Activated gamma-delta T cell treated with anti-CD3 and anti-CD28 coated beads, Interleukin-2, amount 50 U/mL, for 16 hours (primary cell): ENCODE measurements around the gene URB1.
"Not testable (repeated sequence)": the region's sequence is repeated elsewhere in the genome, so short reads cannot be mapped to it uniquely, and the experiment has no call there.

Source experiments
- DNase-seq: peaks from one replicate; pipeline ENCODE4 v3.0.0-alpha.2; 2020; ENCODE audit warnings: low read depth

URB1 gene

DNA sequence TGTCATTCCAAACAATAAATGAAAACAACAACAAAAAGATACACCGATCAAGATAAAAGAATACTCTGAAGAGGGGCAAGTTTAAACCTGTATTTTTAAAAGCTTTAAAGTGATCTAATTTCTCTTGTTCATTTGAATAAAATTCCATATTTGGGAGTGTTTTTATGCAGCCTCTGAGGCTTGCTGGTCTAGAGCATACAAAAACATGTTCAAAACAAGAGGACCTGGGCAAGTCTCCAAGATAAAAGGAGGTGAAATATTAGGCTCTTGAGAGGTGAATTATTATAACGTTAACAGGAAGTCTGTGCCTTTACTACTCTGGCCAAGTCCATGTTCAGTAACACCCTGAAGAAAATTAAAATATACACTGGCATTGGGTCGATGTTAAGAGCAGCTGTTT is 20.1 kb downstream of the URB1 start:
- DNase-seq, result no peak

DNA sequence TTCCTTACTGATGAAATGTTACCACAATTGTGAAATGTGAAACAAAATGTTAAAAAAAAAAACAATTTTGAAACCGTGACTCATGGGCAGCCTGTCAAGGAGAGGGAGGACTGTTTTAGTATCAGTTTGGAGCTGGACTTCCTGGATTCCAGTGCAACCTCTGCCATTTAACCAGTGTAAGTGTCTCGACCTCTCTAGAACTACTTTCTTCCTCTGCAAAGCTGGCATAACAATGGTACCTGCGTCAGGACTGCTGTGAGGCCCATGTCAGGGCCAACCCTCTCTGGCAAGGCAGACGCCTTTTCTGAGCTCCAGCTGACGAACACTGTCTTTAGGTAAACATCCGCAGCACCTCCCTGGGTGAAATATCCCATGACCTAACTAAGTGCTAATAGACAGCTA is 20.9 kb downstream of the URB1 start:
- no peak for DNase-seq

DNA sequence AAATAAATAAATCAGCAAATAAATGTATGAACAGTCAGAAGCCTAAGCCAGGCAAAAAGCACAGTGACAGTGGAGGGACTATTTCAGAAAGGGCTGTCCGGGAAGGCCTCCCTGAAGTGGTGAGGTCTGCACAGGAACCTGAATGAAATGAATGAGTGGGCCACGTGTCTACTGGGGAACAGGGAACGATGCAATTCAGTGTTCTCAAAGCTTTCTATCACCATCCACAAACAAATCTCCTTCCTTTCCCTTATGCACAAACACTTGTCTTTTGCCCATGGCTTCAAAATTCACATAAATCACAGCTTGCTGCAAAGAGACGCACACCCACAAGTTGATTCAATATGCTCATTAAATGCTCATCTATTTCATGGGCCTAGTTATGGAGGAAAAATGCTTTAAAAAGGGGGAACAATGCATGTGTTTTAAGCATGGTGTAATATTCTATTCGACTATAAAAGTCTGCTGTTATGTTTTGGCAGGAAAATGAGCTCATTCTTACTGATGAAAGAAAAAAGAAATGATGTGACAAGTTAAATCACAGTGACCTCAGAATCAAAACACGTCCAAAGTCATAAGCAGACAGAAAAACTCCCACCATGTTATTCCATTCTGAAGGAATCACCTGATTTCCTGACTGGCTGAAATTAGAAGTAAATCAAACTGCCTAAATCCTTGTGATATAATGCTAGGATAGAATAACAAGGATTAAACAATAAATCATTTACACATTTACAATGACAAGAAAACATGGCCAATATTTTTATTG is 21.6 kb downstream of the URB1 start:
- no peak for DNase-seq

DNA sequence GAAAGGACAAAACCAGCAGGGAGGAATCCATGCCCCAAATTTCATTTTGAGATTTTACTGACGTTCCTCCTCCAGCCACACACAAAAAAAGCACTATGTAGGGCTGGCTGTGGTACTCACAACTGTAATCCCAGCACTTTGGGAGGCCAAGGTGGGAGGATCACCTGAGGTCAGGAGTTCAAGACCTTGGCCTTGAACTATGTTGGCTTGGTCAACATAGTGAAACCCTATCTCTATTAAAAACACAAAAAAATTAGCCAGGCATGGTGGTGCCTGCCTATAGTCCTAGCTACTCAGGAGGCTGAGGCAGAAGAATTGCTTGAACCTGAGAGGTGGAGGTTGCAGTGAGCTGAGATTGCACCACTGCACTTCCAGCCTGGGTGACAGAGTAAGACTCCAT is 23.9 kb downstream of the URB1 start:
- not testable (repeated sequence) for DNase-seq

DNA sequence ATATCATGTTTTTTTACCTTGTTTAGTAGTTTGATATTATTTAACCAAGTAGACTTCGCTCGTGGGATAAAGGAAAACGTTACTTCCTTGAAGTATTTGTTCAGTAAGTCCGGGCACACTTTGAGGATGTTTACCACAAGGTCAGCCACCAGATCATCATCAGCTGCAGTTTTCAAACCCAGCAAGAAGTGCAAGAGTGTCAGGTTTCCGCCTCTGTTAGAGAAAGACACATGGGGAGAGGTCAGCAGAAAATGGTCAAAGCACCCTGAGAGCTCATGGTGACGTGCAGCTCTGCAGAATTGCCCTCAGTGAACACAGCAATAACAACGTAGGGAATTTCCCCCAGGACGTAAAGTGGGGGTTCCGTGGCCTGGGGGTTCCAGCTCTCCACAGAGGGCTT is 24.4 kb downstream of the URB1 start:
- DNase-seq, result no peak

DNA sequence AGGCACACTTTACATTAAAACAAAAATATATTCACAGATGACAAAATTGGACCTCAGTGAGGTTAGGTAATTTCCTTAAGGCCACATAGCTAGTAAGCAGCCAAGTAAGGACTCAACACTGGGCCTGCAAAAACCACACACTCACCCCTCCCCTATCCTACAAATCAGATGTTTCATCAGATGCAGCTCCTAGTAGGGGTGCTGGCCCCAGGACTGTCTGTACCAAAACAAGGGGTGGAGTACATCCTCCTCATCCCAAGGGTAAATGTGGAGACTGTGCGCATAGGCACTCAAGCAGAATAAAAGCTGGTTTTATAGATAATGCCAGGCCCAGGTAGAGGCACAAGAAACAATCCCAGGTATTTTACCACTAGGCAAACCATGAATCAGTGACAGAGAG is 25.7 kb downstream of the URB1 start:
- no peak for DNase-seq

DNA sequence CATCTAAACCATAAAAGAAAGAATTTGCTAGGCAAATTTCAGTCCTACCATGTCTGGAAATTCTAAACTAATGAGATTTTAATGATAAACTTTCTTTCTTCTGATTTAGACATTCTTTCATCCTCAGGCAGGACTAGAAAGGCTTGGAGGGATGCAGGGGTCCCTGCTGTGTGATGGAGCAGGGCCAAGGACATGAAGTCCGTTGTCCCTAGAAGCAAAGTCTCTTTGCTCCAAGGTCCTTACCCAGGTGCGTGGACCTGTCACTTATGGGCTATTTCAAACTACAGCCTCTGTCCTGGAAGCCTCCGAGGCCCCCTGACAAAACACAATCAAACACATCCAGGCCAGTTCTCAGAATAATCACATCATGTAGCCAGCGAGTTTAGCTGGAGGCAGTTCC is 26.6 kb downstream of the URB1 start:
- no peak for DNase-seq

DNA sequence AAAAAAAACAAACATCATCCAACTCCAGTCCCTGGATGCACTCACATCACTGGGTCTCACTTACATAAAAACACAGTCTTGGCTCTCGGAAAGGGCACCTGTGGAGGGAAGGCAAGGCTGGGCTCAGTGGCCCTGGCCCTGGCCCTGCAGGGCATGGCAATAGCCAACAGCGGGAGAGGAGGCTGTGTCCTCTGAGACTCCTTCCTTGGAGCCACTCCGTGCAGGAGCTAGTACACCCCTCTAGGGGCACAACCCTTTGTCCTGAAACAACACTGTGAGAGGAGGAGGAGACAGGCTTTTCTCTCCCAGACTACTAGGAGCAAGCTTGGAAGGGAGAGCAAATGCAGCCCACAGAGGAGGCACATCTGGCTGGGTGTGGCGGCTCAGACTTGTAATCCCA is 28.0 kb downstream of the URB1 start:
- no peak for DNase-seq

DNA sequence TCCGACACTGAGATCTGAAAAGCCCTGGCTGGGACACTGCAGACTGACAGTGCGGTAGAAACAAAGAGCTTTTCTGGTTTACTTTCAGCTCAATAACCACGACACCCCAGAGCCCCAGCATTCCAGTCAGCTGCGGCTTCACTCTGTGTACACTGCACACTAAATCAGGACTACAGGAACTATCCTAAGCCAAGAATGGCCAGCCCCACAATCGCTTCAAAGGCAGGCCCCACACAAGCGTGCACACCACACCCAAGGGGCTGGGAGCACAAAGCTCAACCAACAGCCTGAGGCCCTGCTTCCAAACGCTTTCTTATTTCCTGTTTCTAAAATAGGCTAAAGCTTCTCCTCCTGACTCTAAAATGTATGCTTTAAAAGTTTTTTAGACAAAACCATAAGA is 28.4 kb downstream of the URB1 start:
- DNase-seq, result no peak

DNA sequence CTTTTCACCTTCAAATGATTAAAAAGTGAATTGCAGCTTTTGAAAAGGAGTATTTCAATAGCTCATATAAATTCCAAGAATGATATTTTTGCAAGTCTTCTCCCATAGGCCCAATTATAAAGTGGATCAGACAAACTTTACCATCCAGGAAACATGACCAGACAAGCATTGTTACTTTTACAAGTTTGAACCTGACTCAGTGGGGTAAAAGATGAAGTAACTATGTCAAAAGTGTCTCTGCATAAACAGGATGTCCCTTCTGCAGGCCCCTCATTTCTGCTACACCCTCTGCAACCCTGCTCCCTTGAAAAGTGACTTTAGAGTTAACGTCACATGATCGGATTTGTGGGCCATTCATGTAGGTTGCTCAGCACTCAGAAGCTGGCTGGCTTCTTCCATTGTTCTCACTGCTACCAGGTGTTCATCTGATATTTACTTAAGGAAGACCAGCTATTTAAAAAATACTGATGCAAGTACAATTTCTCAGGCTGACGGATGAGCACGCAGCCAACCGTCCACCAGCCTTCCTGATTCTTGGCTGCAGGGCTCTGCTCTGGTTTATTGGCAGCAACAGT is 32.3 kb downstream of the URB1 start:
- DNase-seq, result no peak

DNA sequence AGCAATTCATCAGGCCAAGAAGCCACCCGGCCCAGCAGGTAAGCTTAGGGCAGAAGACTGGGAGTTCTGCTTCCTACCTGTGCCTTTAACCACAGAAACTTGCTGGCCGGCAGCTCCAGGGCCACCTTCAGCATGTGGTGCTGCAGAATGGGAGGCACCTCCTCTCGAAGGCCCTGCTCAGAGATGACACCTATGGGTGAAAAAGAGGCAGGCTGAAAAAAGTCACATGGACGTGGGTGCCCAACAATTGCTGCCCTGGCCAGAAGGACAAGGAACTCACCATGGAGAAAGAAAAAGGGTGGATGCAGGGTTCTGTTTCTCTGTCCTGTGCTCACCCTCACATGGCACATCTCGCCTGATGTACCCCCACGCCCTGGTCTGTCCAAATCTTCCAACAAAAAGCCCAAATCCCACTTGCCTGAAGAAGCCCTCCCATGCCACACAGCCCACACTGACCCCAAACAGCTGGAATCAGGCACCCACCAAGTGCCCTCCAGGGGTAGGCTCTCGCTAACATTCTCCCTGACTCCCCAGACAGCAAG is 33.0 kb downstream of the URB1 start:
- DNase-seq, result no peak

DNA sequence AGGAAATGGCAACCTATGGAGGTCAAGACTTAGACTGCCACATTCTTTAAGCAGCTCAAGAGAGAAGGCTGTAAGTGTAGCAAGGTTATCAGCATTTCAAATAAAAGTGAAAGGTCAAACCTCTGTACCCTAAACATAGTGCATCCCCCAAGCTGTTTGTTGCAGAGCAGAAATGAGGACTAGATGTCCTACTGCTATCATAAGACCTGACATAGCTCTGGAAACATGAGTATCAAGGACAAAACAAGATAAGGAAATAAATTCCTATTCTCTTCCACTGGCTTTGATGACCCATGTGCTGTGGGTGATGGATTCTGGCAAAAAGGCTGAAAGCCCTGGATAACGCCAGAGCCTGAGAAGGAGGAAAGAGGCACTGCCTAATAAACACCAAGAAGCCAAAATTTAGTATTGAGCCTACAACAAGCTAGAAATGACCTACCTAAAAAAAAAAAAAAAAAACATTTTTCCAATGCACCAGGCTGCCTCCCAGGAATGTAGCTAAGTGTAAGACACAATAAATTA is 35.9 kb downstream of the URB1 start:
- DNase-seq, result no peak

DNA sequence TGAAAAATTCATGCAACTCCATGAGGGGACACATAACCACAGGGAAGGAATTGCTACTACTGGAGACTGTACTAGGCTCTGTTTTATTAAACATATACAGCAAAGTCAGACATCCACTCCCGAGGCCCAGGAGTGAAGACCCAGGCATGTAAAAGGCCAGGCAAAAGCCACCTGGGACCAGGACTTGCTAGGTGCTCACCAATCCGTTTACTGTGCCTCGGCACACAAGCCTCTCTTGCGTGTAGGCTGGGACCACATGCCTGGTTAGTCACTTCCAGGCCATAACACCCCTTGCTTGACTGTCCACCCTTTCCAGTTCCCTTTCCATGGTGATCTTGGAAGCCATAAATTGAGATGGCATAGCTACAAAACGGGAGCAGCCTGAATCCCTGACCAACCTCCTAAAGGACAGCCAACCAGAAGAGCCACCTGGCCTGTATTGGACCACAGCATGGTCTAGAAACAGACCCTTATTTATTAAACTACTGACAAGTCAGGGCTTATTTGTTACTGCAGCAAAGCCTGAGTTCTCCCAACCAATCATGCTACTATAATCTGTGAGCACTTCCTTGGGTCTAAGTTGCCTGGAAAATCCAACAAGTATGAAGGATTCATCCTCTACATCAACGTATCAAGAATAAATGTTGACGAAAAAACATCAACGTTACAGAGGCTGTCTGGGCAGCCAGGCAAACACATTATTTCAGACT is 39.7 kb downstream of the URB1 start:
- no peak for DNase-seq

DNA sequence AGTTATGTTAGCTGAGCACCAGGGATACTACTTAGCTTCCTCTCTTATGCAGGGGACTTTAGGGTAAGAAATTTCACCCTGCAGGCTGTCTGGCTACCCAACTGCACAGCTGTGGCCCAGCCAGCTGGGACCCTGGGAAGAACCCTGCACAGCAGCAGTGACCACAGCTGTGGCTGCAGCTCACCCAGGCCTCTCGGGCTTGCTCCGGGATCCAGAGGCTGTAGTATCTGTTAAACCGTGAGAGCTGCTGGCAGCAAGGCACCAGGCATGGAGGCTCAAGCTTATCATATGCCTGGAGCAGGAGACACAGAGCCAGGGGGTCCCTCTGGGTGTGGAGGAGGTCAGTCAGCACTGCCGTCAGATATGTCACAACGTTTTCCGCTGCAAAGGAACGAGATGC is 40.3 kb downstream of the URB1 start:
- DNase-seq, result no peak

DNA sequence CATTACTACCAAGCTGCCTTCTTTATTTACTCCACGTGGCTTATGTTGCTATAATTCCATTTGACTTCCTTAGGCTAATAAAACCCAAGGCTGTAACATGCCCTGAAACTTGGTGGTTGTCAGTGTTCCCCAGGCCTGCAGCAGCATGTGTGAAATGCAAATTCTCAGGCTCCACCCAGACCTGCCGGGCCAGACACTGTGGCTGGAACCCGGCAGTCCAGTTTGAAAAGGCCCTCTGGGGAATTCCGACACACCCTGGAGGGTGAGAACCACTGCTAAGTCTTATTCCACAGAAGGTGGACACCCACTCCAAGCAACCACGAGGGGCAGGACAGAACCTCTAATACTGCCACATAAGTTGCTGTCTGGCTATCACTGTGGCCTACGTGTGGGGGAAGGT is 41.4 kb downstream of the URB1 start:
- DNase-seq, result no peak

DNA sequence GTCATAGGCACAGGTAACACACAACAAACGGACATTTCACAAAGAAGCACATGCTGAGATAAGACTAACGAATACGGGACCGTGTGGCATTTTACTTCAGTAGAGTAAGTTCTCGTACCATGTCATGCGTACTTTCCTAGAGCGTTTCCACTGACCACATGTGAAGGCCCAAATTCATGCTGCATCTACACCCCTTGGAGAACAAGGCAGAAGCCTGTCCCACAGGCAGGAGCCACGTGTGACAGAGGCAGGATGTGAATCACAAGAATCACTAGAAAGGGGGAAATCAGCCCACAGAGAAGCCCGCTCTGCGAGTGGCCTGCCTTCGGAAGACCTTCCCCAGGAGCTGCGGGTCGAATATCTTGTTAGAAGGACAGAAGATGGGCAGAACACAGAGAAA is 41.8 kb downstream of the URB1 start:
- DNase-seq, result no peak

DNA sequence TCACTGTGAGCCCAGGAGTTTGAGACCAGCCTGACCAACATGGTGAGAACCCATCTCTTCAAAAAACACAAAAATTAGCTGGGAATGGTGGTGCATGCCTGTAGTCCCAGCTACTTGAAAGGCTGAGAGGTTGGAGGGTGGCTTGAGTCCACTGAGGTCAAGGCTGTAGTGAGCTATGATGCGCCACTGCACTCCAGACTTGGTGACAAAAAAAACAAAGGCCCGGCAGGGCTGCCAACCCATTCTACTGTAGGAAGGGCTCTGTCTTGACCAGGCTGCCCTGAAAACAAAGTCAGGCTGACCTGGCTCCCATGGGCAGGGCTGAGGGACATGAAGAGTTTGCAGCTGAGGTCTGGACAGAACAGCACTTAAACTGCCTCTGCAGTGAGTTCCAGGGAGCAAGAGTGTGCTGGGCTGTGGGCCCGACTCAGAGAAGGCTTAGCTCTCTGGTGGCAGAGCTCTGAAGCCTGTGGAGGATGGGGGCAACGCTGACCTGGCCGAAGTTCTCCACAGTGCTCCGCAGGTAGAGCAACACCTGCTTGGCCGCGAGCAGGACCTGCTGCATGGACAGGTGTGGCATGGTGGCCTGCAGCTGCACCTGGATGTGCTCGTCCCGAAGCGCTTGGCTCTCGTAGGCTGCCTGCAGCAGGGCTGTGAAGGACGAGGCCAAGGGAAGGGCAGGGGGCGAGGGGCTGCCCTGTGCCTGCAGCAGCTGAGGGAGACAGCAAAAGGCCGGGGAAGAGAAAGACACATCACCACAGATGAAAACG is 42.4 kb downstream of the URB1 start:
- no peak for DNase-seq

DNA sequence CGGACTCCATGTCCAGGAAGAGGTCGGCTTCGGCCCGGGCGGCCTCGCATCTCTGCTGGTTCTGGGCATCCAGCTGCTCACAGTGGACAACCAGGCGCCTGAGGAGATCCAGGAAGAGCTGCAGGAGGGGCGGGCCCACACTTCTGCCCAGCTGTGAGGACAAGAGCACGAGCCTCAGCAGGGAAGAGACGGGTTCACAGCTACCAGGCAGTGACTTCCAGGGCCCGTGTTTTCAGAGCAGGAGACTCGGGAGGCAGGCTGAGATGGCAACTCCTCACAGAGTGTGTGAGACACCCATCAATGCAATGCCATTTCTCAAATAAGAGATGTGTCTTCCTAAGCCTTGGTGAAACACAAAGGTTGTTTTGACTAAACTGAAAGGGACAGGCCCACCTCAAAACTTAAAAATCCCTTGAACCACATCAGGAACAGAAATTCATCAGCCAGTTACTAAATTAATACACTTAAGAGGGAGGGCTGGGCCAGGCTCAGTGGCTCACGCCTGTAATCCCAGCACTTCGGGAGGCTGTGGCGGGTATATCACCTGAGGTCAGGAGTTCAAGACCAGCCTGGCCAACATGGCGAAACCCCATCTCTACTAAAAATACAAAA is 43.4 kb downstream of the URB1 start:
- no peak for DNase-seq

DNA sequence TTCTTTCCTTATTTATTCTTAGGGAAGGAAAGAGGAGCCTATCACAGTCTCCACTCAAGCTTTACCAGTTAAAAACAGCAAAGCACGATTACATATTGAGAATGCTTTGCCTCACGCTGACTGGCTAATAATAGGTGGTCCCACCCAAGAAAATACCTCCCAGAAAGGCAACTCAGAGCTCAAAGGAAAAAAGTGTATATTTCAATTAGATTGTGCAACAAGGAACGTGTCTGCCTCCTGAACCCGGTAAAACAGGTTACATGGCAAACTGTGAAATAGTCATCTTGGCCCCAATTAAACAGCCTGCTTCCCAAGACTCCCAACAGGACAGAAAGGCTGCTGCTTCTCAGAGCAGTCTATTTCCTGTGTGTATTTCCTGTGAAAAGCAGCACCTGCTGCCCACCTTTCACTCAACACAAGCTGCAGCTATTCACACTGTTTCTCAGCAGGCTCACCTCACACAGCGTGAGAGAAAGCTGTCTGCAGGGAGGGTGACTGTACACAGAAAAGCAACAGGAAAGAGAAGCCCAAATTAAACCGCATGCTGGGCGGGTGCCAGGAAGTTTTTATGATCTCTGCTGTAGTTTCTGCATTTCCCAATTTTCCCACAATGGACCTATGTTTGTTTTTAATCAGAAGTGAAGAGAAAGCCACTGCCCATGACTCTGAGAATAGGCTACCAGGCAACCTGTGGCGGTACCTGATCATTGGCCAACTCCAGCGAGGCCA is 44.0 kb downstream of the URB1 start:
- DNase-seq, result no peak

DNA sequence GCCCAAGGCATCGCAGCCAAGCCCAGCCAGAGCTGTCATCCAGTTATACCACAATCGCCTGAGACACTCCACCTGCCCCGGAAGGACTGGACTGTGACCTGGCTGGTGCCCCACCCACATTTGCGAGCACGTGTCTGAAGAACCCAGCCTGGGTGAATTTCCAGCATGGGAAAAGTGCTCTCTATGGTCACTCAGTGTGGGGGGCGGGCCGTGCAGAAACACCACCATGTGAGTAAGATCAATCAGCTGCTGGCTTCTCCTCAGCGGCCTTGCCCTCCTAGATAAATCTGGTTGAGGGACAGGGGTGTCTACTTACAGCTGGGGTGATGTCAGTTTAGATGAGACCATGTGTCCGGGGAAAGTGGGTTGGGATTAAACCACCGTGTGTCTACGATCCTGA is 44.8 kb downstream of the URB1 start:
- no peak for DNase-seq

DNA sequence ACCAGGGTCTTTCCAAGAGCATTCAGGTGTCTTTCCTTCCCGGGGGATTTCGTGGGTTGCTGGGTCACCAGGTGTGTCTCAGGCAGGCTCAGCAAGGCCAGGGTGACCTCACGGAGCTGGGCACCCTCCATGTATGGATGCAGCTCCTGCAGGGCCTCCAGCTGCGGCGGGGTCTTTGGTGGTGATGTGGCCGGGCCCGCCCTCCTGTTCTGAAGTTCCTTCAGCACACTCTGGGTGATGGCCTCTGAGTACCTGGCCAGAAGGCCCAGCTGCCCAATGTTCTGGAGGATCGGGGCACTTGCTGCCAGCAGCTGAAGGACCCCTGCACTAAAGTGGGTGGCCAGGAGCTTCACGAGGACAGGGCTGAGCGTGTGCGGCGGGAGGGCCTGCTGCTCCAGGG is 45.5 kb downstream of the URB1 start:
- no peak for DNase-seq
